B cell (primary cell): ENCODE measurements around the gene CCDC190. TPM values are rescaled to one million over a fixed set of nuclear protein-coding genes. Genes with fewer than 3 reads are reported as not detected.

Source experiments
- ATAC-seq: fragments of 200-7000 bp; cut with Tn5 transposase; one replicate; pipeline ENCODE4 v1.10.0; 2021; ENCODE audit warnings: low read depth, mild to moderate bottlenecking, moderate number of reproducible peaks, moderate library complexity
- CTCF ChIA-PET: fragments of 350-600 bp; sonication (Branson Sonifier 250); formaldehyde crosslinking; loops from one replicate; lab custom pipeline; 2021; ENCODE audit warnings: antibody characterized with exemption, inconsistent platforms; lab: Charles Lee
- POLR2A ChIA-PET: fragments of 350-600 bp; sonication (Branson Sonifier 250); formaldehyde crosslinking; loops from one replicate; lab custom pipeline; 2021; ENCODE audit warnings: antibody characterized with exemption; lab: Charles Lee
- DNase-seq: peaks from one replicate; pipeline ENCODE4 v3.0.0; 2013
- H2AFZ ChIP-seq: 2 replicates; pipeline ENCODE4 v1.6.1; 2012; ENCODE audit warnings: mild to moderate bottlenecking, low read depth, low read length; ENCODE audit not compliant: insufficient read depth, poor library complexity, severe bottlenecking
- H3K27ac ChIP-seq, 2 donors: 1 replicate in 1 of 2; 2 replicates in 1 of 2; pipeline ENCODE4 v1.5.1; 2012 to 2013; ENCODE audit warnings: low read length in 2 of 2, mild to moderate bottlenecking in 2 of 2, moderate library complexity in 1 of 2
- H3K27me3 ChIP-seq, 4 experiments: fragments of 200-600 bp in 1 of 4; sonication (generic) in 1 of 4; replicated peaks in 1 of 4; 1 replicate in 2 of 4; 2 replicates in 2 of 4; pipeline versions ENCODE4 v1.6.1 to v1.7.0; 2013 to 2016; ENCODE audit warnings: low read length in 3 of 4, mild to moderate bottlenecking in 2 of 4, mixed read lengths in 1 of 4, moderate library complexity in 1 of 4; ENCODE audit not compliant: insufficient read depth in 4 of 4, control insufficient read depth in 3 of 4; ENCODE audit errors: control extremely low read depth in 1 of 4
- H3K36me3 ChIP-seq, 2 experiments: replicated peaks in 1 of 2; 1 replicate in 1 of 2; 2 replicates in 1 of 2; pipeline versions ENCODE4 v1.6.1 to v1.7.1; 2013; ENCODE audit warnings: low read length in 1 of 2; ENCODE audit not compliant: insufficient read depth in 2 of 2, control insufficient read depth in 1 of 2; ENCODE audit errors: control extremely low read depth in 1 of 2, extremely low read depth in 1 of 2
- H3K4me1 ChIP-seq, 2 donors: fragments of 200-600 bp in 1 of 2; sonication (generic) in 1 of 2; 1 replicate in 1 of 2; 2 replicates in 1 of 2; pipeline versions ENCODE4 v1.5.1 to v1.6.1; 2013 to 2017; ENCODE audit warnings: low read length in 2 of 2; ENCODE audit not compliant: control insufficient read depth in 2 of 2, insufficient read depth in 2 of 2
- H3K4me2 ChIP-seq: replicated peaks from 2 replicates; pipeline ENCODE3; 2012; ENCODE audit warnings: mild to moderate bottlenecking, low read depth, low read length; ENCODE audit not compliant: poor library complexity, severe bottlenecking
- H3K4me3 ChIP-seq, 5 experiments: fragments of 200-600 bp in 1 of 5; sonication (generic) in 1 of 5; 1 replicate in 3 of 5; 2 replicates in 2 of 5; pipeline versions ENCODE4 v1.5.1 to v1.7.0; 2011 to 2016; ENCODE audit warnings: low read length in 4 of 5, mild to moderate bottlenecking in 4 of 5, low read depth in 2 of 5, control low read depth in 1 of 5, moderate library complexity in 1 of 5; ENCODE audit not compliant: insufficient read depth in 1 of 5; ENCODE audit errors: control extremely low read depth in 1 of 5, extremely low read depth in 1 of 5
- H3K79me2 ChIP-seq: fragments of 200-600 bp; sonication (generic); one replicate; pipeline ENCODE4 v1.6.0; 2016; ENCODE audit warnings: low read length; ENCODE audit not compliant: control insufficient read depth, insufficient read depth
- H3K9ac ChIP-seq: fragments of 200-600 bp; sonication (generic); 2 replicates; pipeline ENCODE4 v1.6.1; 2017; ENCODE audit warnings: mild to moderate bottlenecking, low read length, moderate library complexity
- H3K9me3 ChIP-seq, 3 donors: one replicate each; pipeline versions ENCODE4 v1.6.1 to v1.7.1; 2013; ENCODE audit warnings: low read length in 2 of 3; ENCODE audit not compliant: control insufficient read depth in 2 of 3, insufficient read depth in 1 of 3; ENCODE audit errors: control extremely low read depth in 1 of 3
- H4K20me1 ChIP-seq: 2 replicates; pipeline ENCODE4 v1.6.0; 2012; ENCODE audit warnings: mild to moderate bottlenecking, low read length; ENCODE audit not compliant: insufficient read depth, control insufficient read depth, poor library complexity, severe bottlenecking
- H3K27ac Mint-ChIP-seq: one replicate; pipeline ENCODE4 v1.8.0; 2021; ENCODE audit warnings: mixed read lengths
- H3K27me3 Mint-ChIP-seq: one replicate; pipeline ENCODE4 v1.8.0; 2021; ENCODE audit warnings: mixed read lengths
- H3K4me1 Mint-ChIP-seq: one replicate; pipeline ENCODE4 v1.8.0; 2021; ENCODE audit warnings: mixed read lengths
- H3K4me3 Mint-ChIP-seq: one replicate; pipeline ENCODE4 v1.8.0; 2021; ENCODE audit warnings: mixed read lengths
- H3K9me3 Mint-ChIP-seq: one replicate; pipeline ENCODE4 v1.8.0; 2022; ENCODE audit warnings: mixed read lengths; ENCODE audit not compliant: insufficient read depth
- CTCF ChIP-seq: fragments of 200-600 bp; IDR thresholded peaks from one replicate; pipeline ENCODE4 v1.8.0; 2022; ENCODE audit warnings: antibody characterized with exemption, mild to moderate bottlenecking
- EZH2 ChIP-seq: IDR thresholded peaks from 2 replicates; pipeline ENCODE4 v1.6.1; 2012; ENCODE audit warnings: borderline replicate concordance, low read depth, mild to moderate bottlenecking, moderate library complexity, low read length; ENCODE audit not compliant: insufficient read depth, poor library complexity, severe bottlenecking
- WGBS: methylation state at CpG from one replicate; pipeline ENCODE4 v1.1.5; 2013; ENCODE audit warnings: missing lambda C conversion rate; ENCODE audit not compliant: insufficient coverage; 5-methylcytosine and 5-hydroxymethylcytosine counted together
- intact Hi-C: fragments of 100-400 bp; cut with micrococcal nuclease; formaldehyde crosslinking; loops from one replicate; pipeline ENCODE4 v1.10.0; 2022
- polyA plus RNA-seq: library from polyadenylated mRNA; depleted of rRNA; stranded (reverse); fragments of >200 nt; gene quantifications from 2 replicates; pipeline ENCODE4 v1.2.3, GENCODE V29; 2012
- total RNA-seq, 2 donors: library from RNA; stranded (reverse); fragments of 120-200 nt in 1 of 2; gene quantifications; 1 replicate in 1 of 2; 2 replicates in 1 of 2; pipeline versions ENCODE4 v1.2.3 to v1.2.4, GENCODE V29; 2013 to 2022

The CCDC190 gene
- total and polyA plus RNA-seq, 2 donors (not counting 1 experiment from before 2014, with no cell fraction given) = not detected

DNA sequence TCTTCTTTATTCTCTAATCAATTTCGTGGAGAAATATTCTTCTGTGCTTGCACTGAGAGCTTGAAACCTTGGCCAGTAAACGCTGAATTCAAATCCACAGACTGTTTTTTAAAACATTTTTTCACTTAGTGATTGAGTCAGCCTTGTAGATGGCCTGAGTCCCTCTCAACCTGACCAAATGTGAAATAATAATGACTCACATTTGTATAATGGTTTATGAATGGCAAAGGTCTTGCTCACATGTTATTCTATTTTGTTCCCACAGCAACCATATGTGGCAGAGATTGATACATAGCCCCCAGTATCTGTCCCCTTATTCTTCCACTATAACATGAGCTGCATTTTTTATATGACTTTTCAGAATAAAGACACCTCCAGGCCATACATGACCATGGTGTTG is 47.8 kb upstream of the CCDC190 start:
- Histone ChIP-seq H3K9me3 (peaks cover 0 to 9% (median 0%) of the 10 kb centered on the region in 3 donors), H3K79me2 (no peaks in the 10 kb centered on the region), H3K4me2 (no peak overlapping the region), H4K20me1 (no peaks in the 10 kb centered on the region), H3K27ac (no peak overlapping the region), H3K4me1 (no peaks in the 10 kb centered on the region), H3K27me3 (no peaks in the 10 kb centered on the region), H2AFZ (no peak overlapping the region), H3K4me3 (no peak overlapping the region), H3K36me3 (no peaks in the 10 kb centered on the region), H3K9ac (no peak overlapping the region)
- Mint-ChIP-seq H3K27me3 (peaks cover 4% of the 10 kb centered on the region), H3K27ac (no peak overlapping the region), H3K9me3 (peaks cover 6% of the 10 kb centered on the region), H3K4me1 (no peaks in the 10 kb centered on the region), H3K4me3 (no peak overlapping the region)
- 71% methylated on average over 1 of the region's 2 CpGs for WGBS
- ChIA-PET POLR2A (no interaction called here), CTCF (no interaction called here)
- ATAC-seq (no peak), DNase-seq (no peak)
- TF ChIP-seq CTCF = no peak
- TF ChIP-seq EZH2 = no peak
- intact Hi-C loops = no loop called here

GRCh38 chr1:162908236-162908635 is 47.3 kb upstream of the CCDC190 start:
- DNase-seq (no peak), ATAC-seq (no peak)
- Histone ChIP-seq H3K27me3 (no peaks in the 10 kb centered on the region), H3K79me2 (no peaks in the 10 kb centered on the region), H3K9ac (no peak overlapping the region), H3K4me3 (no peak overlapping the region), H3K36me3 (no peaks in the 10 kb centered on the region), H4K20me1 (no peaks in the 10 kb centered on the region), H3K4me1 (no peaks in the 10 kb centered on the region), H3K27ac (no peak overlapping the region), H3K9me3 (peaks cover 0 to 9% (median 0%) of the 10 kb centered on the region in 3 donors), H3K4me2 (no peak overlapping the region), H2AFZ (no peak overlapping the region)
- intact Hi-C loops = no loop called here
- POLR2A ChIA-PET = no interaction called here
- TF ChIP-seq EZH2 = no peak
- no peak for TF ChIP-seq CTCF
- Mint-ChIP-seq H3K27ac (no peak overlapping the region), H3K4me1 (no peaks in the 10 kb centered on the region), H3K9me3 (peaks cover 6% of the 10 kb centered on the region), H3K4me3 (no peak overlapping the region), H3K27me3 (peaks cover 4% of the 10 kb centered on the region)
- CTCF ChIA-PET = no interaction called here
- WGBS = no CpG with 5 or more reads among the region's 2 CpGs
